Breast epithelium (tissue), 3 donors: ENCODE measurements around the gene TAF11.

ENCODE experiments used
- POLR2A ChIP-seq: fragments of 450-650 bp; IDR thresholded peaks from one replicate; pipeline ENCODE4 v1.6.1; 2016; ENCODE audit warnings: antibody characterized with exemption, mild to moderate bottlenecking, moderate library complexity
- POLR2AphosphoS5 ChIP-seq, 3 donors: sonication (generic); formaldehyde crosslinking; IDR thresholded peaks; one replicate each; pipeline ENCODE4 v1.6.1; 2017; ENCODE audit warnings: antibody characterized with exemption in 3 of 3
- TF ChIP-seq, protein P1 (sequence below), 3 donors: fragments of 450-650 bp; IDR thresholded peaks; one replicate each; pipeline ENCODE4 v1.5.1; 2016 to 2017; ENCODE audit warnings: antibody characterized with exemption in 3 of 3, mild to moderate bottlenecking in 3 of 3, moderate library complexity in 3 of 3

DNA sequence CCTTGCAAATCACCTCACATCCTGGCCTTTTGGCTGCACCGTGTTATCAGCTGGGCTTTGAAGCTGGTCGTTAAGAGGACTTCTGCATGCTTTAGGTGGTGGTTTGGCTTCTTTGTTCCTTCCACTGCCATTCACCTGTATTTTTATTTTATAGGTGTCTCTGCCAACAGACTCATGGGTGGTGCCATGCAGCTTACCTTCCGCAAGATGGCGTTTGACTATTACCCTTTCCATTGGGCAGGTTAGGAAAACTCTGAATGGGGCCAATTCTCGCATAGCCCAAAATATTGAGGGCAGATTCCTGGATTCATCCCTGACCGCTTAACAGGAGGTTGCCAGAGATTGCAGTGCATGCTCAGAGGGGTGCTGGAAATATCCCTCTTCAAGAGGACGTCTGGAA lies 32.4 kb downstream of the TAF11 start:
- TF ChIP-seq, protein P1, sequence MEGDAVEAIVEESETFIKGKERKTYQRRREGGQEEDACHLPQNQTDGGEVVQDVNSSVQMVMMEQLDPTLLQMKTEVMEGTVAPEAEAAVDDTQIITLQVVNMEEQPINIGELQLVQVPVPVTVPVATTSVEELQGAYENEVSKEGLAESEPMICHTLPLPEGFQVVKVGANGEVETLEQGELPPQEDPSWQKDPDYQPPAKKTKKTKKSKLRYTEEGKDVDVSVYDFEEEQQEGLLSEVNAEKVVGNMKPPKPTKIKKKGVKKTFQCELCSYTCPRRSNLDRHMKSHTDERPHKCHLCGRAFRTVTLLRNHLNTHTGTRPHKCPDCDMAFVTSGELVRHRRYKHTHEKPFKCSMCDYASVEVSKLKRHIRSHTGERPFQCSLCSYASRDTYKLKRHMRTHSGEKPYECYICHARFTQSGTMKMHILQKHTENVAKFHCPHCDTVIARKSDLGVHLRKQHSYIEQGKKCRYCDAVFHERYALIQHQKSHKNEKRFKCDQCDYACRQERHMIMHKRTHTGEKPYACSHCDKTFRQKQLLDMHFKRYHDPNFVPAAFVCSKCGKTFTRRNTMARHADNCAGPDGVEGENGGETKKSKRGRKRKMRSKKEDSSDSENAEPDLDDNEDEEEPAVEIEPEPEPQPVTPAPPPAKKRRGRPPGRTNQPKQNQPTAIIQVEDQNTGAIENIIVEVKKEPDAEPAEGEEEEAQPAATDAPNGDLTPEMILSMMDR (IDR thresholded peaks at IDR 0.05) = no peak
- TF ChIP-seq POLR2A (no peak), POLR2AphosphoS5 (IDR thresholded peaks at IDR 0.05) (no peak)
